Cardiac septum (tissue), 1 donor: ENCODE results near the gene GSTM1. TPM values are rescaled to one million over a fixed set of nuclear protein-coding genes. Genes with fewer than 3 reads are reported as not detected.
"Not testable (repeated sequence)": the region's sequence is repeated elsewhere in the genome, so short reads cannot be mapped to it uniquely, and the experiment has no call there.

Experiments used
- DNase-seq: peaks from one replicate; pipeline ENCODE4 v3.0.0-alpha.2; 2020; ENCODE audit warnings: low spot score
- intact Hi-C: fragments of 100-400 bp; cut with DNase I; formaldehyde crosslinking; loops from one replicate; pipeline ENCODE4 v1.14.0; 2022
- total RNA-seq: library from RNA; stranded (reverse); fragmentation: NEBNext Ultra II Directional; extraction: Animal tissue kit (Norgen Biotek cat#: 25700); gene quantifications from one replicate; pipeline ENCODE4 v1.2.1, GENCODE V29; 2021
- donor health status: DM: no; HTN: no; CAD: no.

The GSTM1 gene
- total RNA-seq, 1 donor from 2014 or later, result 44.1 TPM

DNA sequence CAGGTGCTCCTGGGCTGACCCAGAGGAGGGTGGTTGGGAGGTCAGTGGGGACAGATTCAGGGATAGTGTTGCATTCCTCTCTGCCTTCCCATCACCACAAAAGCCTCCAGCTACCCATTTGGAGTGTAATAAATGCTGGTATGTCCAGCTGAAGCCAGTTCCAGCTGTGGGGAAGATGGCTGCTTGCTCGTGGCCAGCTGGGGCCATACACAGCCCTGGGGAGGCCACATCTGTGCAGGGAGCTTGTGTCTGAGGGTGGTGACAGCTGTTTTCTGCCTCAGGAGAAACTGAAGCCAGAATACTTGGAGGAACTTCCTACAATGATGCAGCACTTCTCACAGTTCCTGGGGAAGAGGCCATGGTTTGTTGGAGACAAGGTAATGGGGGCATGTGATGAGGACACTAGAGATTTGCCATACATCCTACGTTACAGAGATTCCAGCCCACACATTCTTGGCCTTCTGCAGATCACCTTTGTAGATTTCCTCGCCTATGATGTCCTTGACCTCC is 29.0 kb upstream of the GSTM1 start:
- no peak for DNase-seq
- intact Hi-C loops, result loop anchor here (5.0 kb wide), 1 partner anchor 114 kb away; no protein-coding TSS in a partner anchor

GRCh38 chr1:109659145-109659544 is 28.5 kb upstream of the GSTM1 start:
- intact Hi-C loops, result loop anchor here (5.0 kb wide), 1 partner anchor 113 kb away; no protein-coding TSS in a partner anchor

DNA sequence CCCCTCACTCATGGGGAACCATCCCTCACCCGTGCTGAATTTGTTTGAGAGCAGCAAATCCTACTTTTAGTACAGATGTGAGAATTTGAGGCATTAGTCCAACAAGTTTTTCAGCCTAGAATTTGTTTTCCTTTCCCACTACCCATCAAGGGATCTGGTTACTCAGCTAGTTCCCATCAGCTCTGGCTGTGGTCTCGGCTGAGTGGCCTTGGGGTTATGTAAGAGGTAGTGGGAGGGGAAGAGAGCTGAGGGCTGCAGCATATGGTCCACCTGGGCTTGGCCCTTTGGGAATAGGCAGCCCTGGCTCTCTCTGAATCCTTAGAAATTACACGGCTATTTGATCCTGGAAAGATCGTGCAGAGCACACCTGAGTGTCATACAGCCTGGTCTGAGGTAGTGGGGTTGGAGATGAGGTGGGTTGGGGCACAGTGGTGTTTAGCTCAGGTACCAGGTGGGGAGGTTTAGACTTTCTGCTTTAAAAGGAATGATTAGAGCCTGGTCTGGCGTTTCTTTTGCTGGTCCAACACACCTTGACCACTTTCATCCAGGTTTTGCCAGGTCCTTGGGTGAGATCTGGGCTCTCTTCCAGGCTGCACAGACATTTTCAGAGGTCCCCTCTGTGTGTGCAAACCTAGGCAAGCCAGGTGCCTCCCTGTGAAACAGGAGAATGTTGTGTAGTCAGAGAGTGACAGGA is 27.5 kb upstream of the GSTM1 start:
- intact Hi-C loops, result loop anchor here (5.0 kb wide), 1 partner anchor 112 kb away; no protein-coding TSS in a partner anchor
- DNase-seq, result no peak

More at GRCh38 chr1:109659145-109659544, 28.5 kb upstream of the GSTM1 start:
- no peak for DNase-seq

- intact Hi-C loops, DNase-seq: not testable (repeated sequence)
Observed at GRCh38 chr1:109660691-109661026, 27.0 kb upstream of the GSTM1 start.

DNA sequence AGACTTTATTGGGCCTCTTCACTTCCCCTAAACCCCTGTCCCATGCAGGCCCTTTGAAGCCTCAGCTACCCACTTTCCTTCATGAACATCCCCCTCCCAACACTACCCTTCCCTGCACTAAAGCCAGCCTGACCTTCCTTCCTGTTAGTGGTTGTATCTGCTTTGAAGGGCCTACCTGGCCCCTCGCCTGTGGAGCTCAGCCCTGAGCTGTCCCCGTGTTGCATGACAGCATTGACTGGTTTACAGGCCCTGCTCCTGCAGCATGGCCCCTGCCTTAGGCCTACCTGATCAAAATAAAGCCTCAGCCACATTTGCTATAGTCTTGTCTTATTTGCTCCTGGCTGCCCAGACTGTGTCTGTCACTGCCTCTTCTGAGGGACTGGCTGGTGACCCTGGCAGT is 26.2 kb upstream of the GSTM1 start:
- DNase-seq, result no peak
- intact Hi-C loops, result no loop called here

GRCh38 chr1:109664671-109665070 is 22.9 kb upstream of the GSTM1 start:
- no peak for DNase-seq
- intact Hi-C loops, result no loop called here

DNA sequence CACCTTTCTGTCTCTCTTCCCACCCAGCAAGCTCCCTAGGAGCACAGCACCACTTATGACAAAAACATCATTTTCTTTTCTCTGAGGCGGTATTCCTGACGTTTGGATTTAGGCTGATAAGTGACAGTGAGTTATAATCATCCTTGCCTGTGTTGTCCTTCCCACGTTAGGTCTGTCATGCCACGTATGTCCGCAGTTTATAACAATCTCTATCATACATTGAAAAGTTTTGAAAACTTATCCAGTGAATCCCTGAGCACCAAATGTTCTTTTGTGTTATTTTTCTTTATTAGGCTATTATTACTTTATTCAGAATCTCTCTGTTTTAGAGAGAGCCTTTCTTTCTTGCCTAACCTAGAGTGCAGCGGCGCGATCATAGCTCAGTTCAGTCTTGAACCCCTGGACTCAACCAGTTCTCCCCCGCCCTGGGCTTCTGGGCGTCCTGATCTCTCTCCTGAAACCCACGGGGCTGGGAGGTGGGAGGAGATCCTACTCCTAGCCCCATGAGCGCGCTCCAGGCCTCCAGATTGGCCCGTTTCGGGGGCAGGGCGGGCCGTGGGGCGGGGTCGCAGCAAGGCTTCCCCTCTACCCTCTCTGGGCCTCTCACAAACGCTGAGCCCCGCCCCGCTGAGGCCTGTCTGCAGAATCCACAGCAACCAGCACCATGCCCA is 20.0 kb upstream of the GSTM1 start, which contains the start of gene GSTM2:
GSTM2 (plus strand) TSS at position 606 of the 671 bp plus-strand sequence; CDS start at position 665, 59 bp downstream.
- intact Hi-C loops, result no loop called here
- DNase-seq, result peak; percentile 96

DNA sequence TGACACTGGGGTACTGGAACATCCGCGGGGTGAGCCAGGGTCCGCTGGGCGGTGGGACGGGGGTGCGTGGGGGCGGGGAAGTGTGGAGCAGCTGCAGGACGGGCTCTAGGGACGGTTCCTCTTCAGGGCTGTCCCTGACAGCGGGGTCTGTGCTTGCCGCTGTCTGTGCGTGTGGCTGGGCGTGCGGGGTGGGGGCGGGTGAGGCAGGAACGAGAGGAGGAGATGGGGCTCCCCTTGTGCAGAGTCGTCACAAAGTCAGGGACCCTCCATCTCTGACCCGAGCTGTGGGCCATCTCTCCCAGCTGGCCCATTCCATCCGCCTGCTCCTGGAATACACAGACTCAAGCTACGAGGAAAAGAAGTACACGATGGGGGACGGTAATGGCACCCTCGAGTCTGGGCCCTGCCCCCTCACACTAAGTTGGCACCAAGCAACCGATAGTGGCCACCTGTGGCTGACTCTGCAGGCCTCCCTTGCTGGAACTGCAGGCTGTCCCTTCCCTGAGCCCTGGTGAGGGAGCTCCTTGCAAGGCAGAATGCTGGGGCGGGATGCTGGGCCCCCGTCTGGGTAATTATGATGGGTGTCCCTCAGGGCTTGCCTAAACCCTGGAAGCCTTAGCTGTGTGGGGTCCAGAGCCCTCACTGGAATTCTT is 19.4 kb upstream of the GSTM1 start:
- intact Hi-C loops, result no loop called here
- DNase-seq, result no peak

- intact Hi-C loops, result no loop called here
Observed at GRCh38 chr1:109669246-109669948, 18.2 kb upstream of the GSTM1 start.

GRCh38 chr1:109669949-109670302 is 17.7 kb upstream of the GSTM1 start:
- DNase-seq, intact Hi-C loops: not testable (repeated sequence)

More at GRCh38 chr1:109669246-109669948, 18.2 kb upstream of the GSTM1 start:
- DNase-seq, result no peak

GRCh38 chr1:109671067-109671466 is 16.6 kb upstream of the GSTM1 start:
- intact Hi-C loops, result no loop called here
- no peak for DNase-seq

GRCh38 chr1:109673861-109674260 is 13.8 kb upstream of the GSTM1 start:
- DNase-seq, intact Hi-C loops: not testable (repeated sequence)

- DNase-seq, intact Hi-C loops: not testable (repeated sequence)
Observed at GRCh38 chr1:109676683-109677381, 10.8 kb upstream of the GSTM1 start.

GRCh38 chr1:109677459-109677858 is 10.2 kb upstream of the GSTM1 start:
- no peak for DNase-seq
- intact Hi-C loops, result no loop called here

GRCh38 chr1:109678637-109679036 is 9.0 kb upstream of the GSTM1 start:
- DNase-seq, intact Hi-C loops: not testable (repeated sequence)

- not testable (repeated sequence) for DNase-seq
- intact Hi-C loops, result loop anchor here (5.0 kb wide), 1 partner anchor 42 kb away; no protein-coding TSS in a partner anchor
Observed at GRCh38 chr1:109684777-109685176, 2.8 kb upstream of the GSTM1 start.

GRCh38 chr1:109685399-109685798 is 2.2 kb upstream of the GSTM1 start:
- intact Hi-C loops, result loop anchor here (5.0 kb wide), 1 partner anchor 43 kb away; no protein-coding TSS in a partner anchor

DNA sequence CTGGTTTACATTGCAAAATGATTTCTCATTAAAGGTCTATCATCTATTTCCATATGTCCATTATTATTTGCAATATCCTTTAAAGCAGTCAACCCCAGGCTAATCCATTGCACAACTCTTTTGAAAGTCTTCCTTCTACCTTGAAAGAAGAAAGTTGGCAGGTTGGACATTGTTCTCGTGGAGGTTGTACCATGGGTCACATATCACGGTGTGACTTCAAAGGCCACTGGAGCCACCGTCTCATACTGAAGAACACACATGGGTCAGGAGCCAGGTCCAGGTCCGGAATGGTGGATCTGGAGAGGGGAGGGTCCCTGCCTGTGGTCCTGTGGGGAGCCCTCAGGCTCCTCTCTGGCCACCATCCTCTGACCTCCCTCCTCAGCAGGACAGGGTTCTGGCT is 1.7 kb upstream of the GSTM1 start:
- intact Hi-C loops, result loop anchor here (5.0 kb wide), 1 partner anchor 44 kb away; no protein-coding TSS in a partner anchor
- not testable (repeated sequence) for DNase-seq

More at GRCh38 chr1:109685399-109685798, 2.2 kb upstream of the GSTM1 start:
- DNase-seq, result not testable (repeated sequence)

DNA sequence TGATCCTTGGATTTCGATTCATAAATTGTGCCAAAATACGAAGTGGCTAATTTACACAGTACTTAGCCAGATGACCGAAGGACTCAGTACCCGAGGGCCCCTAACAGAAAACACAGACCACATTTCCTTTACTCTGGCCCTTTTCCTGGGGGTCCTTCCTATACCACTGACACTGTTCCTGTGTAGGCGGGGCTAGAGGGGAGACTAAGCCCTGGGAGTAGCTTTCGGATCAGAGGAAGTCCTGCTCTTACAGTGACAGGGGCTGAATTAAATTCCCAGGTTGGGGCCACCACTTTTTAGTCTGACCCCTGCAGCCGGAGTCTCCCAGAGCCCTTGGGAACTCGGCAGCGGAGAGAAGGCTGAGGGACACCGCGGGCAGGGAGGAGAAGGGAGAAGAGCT is 508 bp upstream of the GSTM1 start:
- not testable (repeated sequence) for DNase-seq
- intact Hi-C loops, result loop anchor here (5.0 kb wide), 1 partner anchor 45 kb away; no protein-coding TSS in a partner anchor
